Heart right ventricle (tissue), 16 donors: ENCODE measurements around the gene YDJC. TPM values are rescaled to one million over a fixed set of nuclear protein-coding genes. Genes with fewer than 3 reads are reported as not detected.
"Not testable (repeated sequence)": the region's sequence is repeated elsewhere in the genome, so short reads cannot be mapped to it uniquely, and the experiment has no call there.

Experiments
- ATAC-seq, 8 donors: fragments of 200-7000 bp; cut with Tn5 transposase; one replicate each; pipeline ENCODE4 v1.9.1; 2020; ENCODE audit warnings: mild to moderate bottlenecking in 8 of 8, moderate library complexity in 8 of 8, moderate number of reproducible peaks in 1 of 8
- DNase-seq, 2 donors: peaks; one replicate each; pipeline ENCODE4 v3.0.0-alpha.2; 2020
- H3K27ac ChIP-seq, 10 donors: fragments of 200-600 bp; sonication (generic) in 2 of 10; one replicate each; pipeline versions ENCODE4 v1.5.0 to v1.8.0; 2020 to 2022; ENCODE audit warnings: mild to moderate bottlenecking in 3 of 10
- H3K27me3 ChIP-seq, 7 donors: fragments of 200-600 bp; one replicate each; pipeline ENCODE4 v1.8.0; 2021 to 2022; ENCODE audit warnings: mild to moderate bottlenecking in 2 of 7
- H3K36me3 ChIP-seq, 9 donors: fragments of 200-600 bp; sonication (generic) in 1 of 9; one replicate each; pipeline versions ENCODE4 v1.5.0 to v1.8.0; 2020 to 2022; ENCODE audit warnings: mild to moderate bottlenecking in 2 of 9
- H3K4me1 ChIP-seq, 9 donors: fragments of 200-600 bp; sonication (generic) in 1 of 9; one replicate each; pipeline versions ENCODE4 v1.5.0 to v1.8.0; 2020 to 2022; ENCODE audit warnings: mild to moderate bottlenecking in 4 of 9
- H3K4me3 ChIP-seq, 10 donors: fragments of 200-600 bp; sonication (generic) in 2 of 10; one replicate each; pipeline versions ENCODE4 v1.5.0 to v1.8.0; 2020 to 2022; ENCODE audit warnings: mild to moderate bottlenecking in 7 of 10, moderate library complexity in 2 of 10
- H3K9me3 ChIP-seq, 11 donors: fragments of 200-600 bp in 10 of 11; sonication (generic) in 2 of 11; one replicate each; pipeline versions ENCODE4 v1.5.0 to v1.8.0; 2013 to 2022; ENCODE audit warnings: mild to moderate bottlenecking in 2 of 11, control low read depth in 1 of 11, moderate library complexity in 1 of 11
- CTCF ChIP-seq, 9 donors: fragments of 200-600 bp; sonication (generic) in 2 of 9; IDR thresholded peaks; one replicate each; pipeline versions ENCODE4 v1.5.0 to v1.8.0; 2021 to 2022; ENCODE audit warnings: antibody characterized with exemption in 9 of 9, mild to moderate bottlenecking in 5 of 9, moderate library complexity in 1 of 9
- WGBS, 2 donors: extraction: QIAGEN DNeasy Blood & Tissue Kit; methylation state at CpG; one replicate each; pipeline ENCODE4 v1.1.7; 2013; ENCODE audit warnings: inconsistent platforms in 1 of 2; 5-methylcytosine and 5-hydroxymethylcytosine counted together
- intact Hi-C, 10 donors: fragments of 100-400 bp; cut with DNase I; formaldehyde crosslinking; loops; one replicate each; pipeline versions ENCODE4 v1.11.1 to v1.14.2; 2022
- polyA plus RNA-seq, 2 donors: library from polyadenylated mRNA; stranded (reverse); fragments of 200-250 nt; gene quantifications; one replicate each; pipeline ENCODE4 v1.2.3, GENCODE V29; 2013
- total RNA-seq, 10 donors: library from RNA; stranded (reverse); fragmentation: NEBNext Ultra II Directional in 3 of 10; extraction: Animal tissue kit (Norgen Biotek cat#: 25700) in 3 of 10; gene quantifications; one replicate each; pipeline versions ENCODE4 v1.2.1 to v1.2.4, GENCODE V29; 2021 to 2023
- donor health status: Arrhythmogenic right ventricular cardiomyopathy.
- donor health status: ischemic (EF 13 %, LVEDD 7.1; RV severe dilation, severe dysfunction).
- donor health status: healthy with polysubstance abuse.
- donor health status: DM: no; HTN: yes; CAD: no.
- donor health status: DM: no; HTN: no; CAD: no.
- donor health status: ischemic (EF 25% LVEDD 6.9; RV normal size, moderate dysfunction).
- donor health status: ischemic (EF 25% LVEDD 5.7; RV mildly dilated, moderate dysfunction).
- donor health status: healthy.
- donor health status: DM: yes; HTN: yes; CAD: no.
- donor health status: Ischemic cardiomyopathy.
- donor health status: ischemic (EF 35%, LVEDD 5.7; RV mildly dilated, moderate dysfunction).
- donor health status: nonischemic (EF 11% LVEDD 7.7; RV severe dilation, severe dysfunction).
- donor health status: DM: yes; HTN: yes; CAD: no.
- donor health status: PGD.
- donor health status: ischemic (EF 29% LVEDD 5.4; RV normal size, mild dysfunction).
- donor health status: nonischemic (EF 23%, LVEDD 6.1; RV moderate dilation, normal function).

YDJC gene
- total and polyA plus RNA-seq, 12 donors, result 2.3 to 26.4 (median 4.4) TPM

- H3K27ac ChIP-seq, result peak overlapping the region in 2 of 10 donors; percentile 26 to 31
- no peak for TF ChIP-seq CTCF (IDR thresholded peaks at IDR 0.05)
- ATAC-seq (no peak), DNase-seq (no peak)
- H3K4me1 ChIP-seq, result peaks cover 0 to 57% (median 49%) of the 10 kb centered on the region in 9 donors
- WGBS, 2 donors, result 68 to 70% methylated on average over 17 of the region's 17 CpGs
- no peak overlapping the region for H3K4me3 ChIP-seq
- no peaks in the 10 kb centered on the region for H3K9me3 ChIP-seq
- peaks cover 0 to 42% (median 8%) of the 10 kb centered on the region in 9 donors for H3K36me3 ChIP-seq
- H3K27me3 ChIP-seq, result no peaks in the 10 kb centered on the region
- intact Hi-C loops, result loop anchor here in 3 of 10 donors (5.0 to 10.0 kb wide), 2 partner anchors 47 to 50 kb away; no protein-coding TSS in a partner anchor
Observed at GRCh38 chr22:21622011-21622918, 7.6 kb downstream of the YDJC start.

- H3K4me1 ChIP-seq, result peaks cover 0 to 57% (median 46%) of the 10 kb centered on the region in 9 donors
- DNase-seq, result no peak
Observed at GRCh38 chr22:21621025-21621424, 8.8 kb downstream of the YDJC start.

GRCh38 chr22:21617337-21617736 lies 12.5 kb downstream of the YDJC start:
- peaks cover 0 to 62% (median 13%) of the 10 kb centered on the region in 9 donors for H3K36me3 ChIP-seq
- WGBS, 2 donors, result 97 to 98% methylated on average over 6 of the region's 6 CpGs

More at GRCh38 chr22:21621025-21621424, 8.8 kb downstream of the YDJC start:
- no peak for ATAC-seq
- Histone ChIP-seq H3K27me3 (no peaks in the 10 kb centered on the region), H3K27ac (no peak overlapping the region), H3K9me3 (no peaks in the 10 kb centered on the region), H3K36me3 (peaks cover 0 to 43% (median 8%) of the 10 kb centered on the region in 9 donors), H3K4me3 (no peak overlapping the region)
- intact Hi-C loops, result loop anchor here in 3 of 10 donors (5.0 to 10.0 kb wide), 2 partner anchors 46 to 49 kb away; no protein-coding TSS in a partner anchor
- TF ChIP-seq CTCF (IDR thresholded peaks at IDR 0.05), result no peak
- WGBS, 2 donors, result 88 to 94% methylated on average over 3 of the region's 3 CpGs

GRCh38 chr22:21615731-21616130 lies 14.1 kb downstream of the YDJC start:
- no peak for ATAC-seq
- H3K27ac ChIP-seq, result no peak overlapping the region
- H3K36me3 ChIP-seq, result peaks cover 0 to 72% (median 15%) of the 10 kb centered on the region in 9 donors
- no peaks in the 10 kb centered on the region for H3K9me3 ChIP-seq
- H3K27me3 ChIP-seq, result no peaks in the 10 kb centered on the region
- H3K4me1 ChIP-seq, result peaks cover 0 to 16% (median 5%) of the 10 kb centered on the region in 9 donors
- no peak overlapping the region for H3K4me3 ChIP-seq
- intact Hi-C loops, result no loop called here
- 78 to 81% methylated on average over 4 of the region's 4 CpGs for WGBS, 2 donors
- no peak for DNase-seq
- no peak for TF ChIP-seq CTCF (IDR thresholded peaks at IDR 0.05)

More at GRCh38 chr22:21617337-21617736, 12.5 kb downstream of the YDJC start:
- DNase-seq, H3K4me3 ChIP-seq, ATAC-seq, intact Hi-C loops, H3K27me3 ChIP-seq, H3K9me3 ChIP-seq, H3K27ac ChIP-seq: not testable (repeated sequence)
- H3K4me1 ChIP-seq, result peaks cover 0 to 27% (median 17%) of the 10 kb centered on the region in 9 donors
